Measurements from ENCODE around the gene CCDC91.
"Not testable (repeated sequence)": the region's sequence is repeated elsewhere in the genome, so short reads cannot be mapped to it uniquely, and the experiment has no call there.

Gene CCDC91

GRCh38 chr12:28265435-28266042 is 75.3 kb downstream of the CCDC91 start:
- ATAC-seq, result no peak
- no peak for TF ChIP-seq OSR1 (CRISPR knock-in tag; IDR thresholded peaks at IDR 0.05)

- not testable (repeated sequence) for ATAC-seq
Measured at GRCh38 chr12:28267920-28268607, 77.8 kb downstream of the CCDC91 start.

GRCh38 chr12:28268608-28269229 is 78.5 kb downstream of the CCDC91 start:
- TF ChIP-seq ARNTL (CRISPR knock-in tag; IDR thresholded peaks at IDR 0.05; ENCODE audit: borderline replicate concordance, low read depth), result no peak
- TF ChIP-seq ZC3H10 (CRISPR knock-in tag; IDR thresholded peaks at IDR 0.05), result no peak
- no peak for TF ChIP-seq OSR1 (CRISPR knock-in tag; IDR thresholded peaks at IDR 0.05)
- TF ChIP-seq SNAI2 (CRISPR knock-in tag; IDR thresholded peaks at IDR 0.05), result no peak
- no peak for TF ChIP-seq GLIS3 (CRISPR knock-in tag; IDR thresholded peaks at IDR 0.05)
- no peak for TF ChIP-seq ZFP30 (CRISPR knock-in tag; IDR thresholded peaks at IDR 0.05)
- no peak for TF ChIP-seq CREB5 (CRISPR knock-in tag; IDR thresholded peaks at IDR 0.05; ENCODE audit: low read depth)
- no peak for TF ChIP-seq ZNF70 (CRISPR knock-in tag; IDR thresholded peaks at IDR 0.05)
- TF ChIP-seq PPARA (CRISPR knock-in tag; IDR thresholded peaks at IDR 0.05; ENCODE audit: borderline replicate concordance), result no peak
- TF ChIP-seq TSHZ2 (CRISPR knock-in tag; IDR thresholded peaks at IDR 0.05), result no peak
- TF ChIP-seq PATZ1 (CRISPR knock-in tag; IDR thresholded peaks at IDR 0.05; ENCODE audit: borderline replicate concordance), result no peak
- no peak for TF ChIP-seq ESRRG (CRISPR knock-in tag; IDR thresholded peaks at IDR 0.05)
- ATAC-seq, result no peak

- TF ChIP-seq TOX (CRISPR knock-in tag; IDR thresholded peaks at IDR 0.05; ENCODE audit: borderline replicate concordance) (no peak), TSHZ2 (CRISPR knock-in tag; IDR thresholded peaks at IDR 0.05) (no peak), ZFP3 (CRISPR knock-in tag; IDR thresholded peaks at IDR 0.05) (no peak), ZNF565 (CRISPR knock-in tag; conservative IDR thresholded peaks at IDR 0.05; ENCODE audit: low read depth) (no peak), ZC3H10 (CRISPR knock-in tag; IDR thresholded peaks at IDR 0.05) (no peak), POU6F1 (CRISPR knock-in tag; IDR thresholded peaks at IDR 0.05; ENCODE audit: borderline replicate concordance, low read depth) (no peak), RARB (CRISPR knock-in tag; IDR thresholded peaks at IDR 0.05) (no peak), GLIS3 (CRISPR knock-in tag; IDR thresholded peaks at IDR 0.05) (no peak), PPARA (CRISPR knock-in tag; IDR thresholded peaks at IDR 0.05; ENCODE audit: borderline replicate concordance) (no peak), ESRRG (CRISPR knock-in tag; IDR thresholded peaks at IDR 0.05) (no peak), ZNF8 (CRISPR knock-in tag; IDR thresholded peaks at IDR 0.05) (no peak), BACH2 (CRISPR knock-in tag; IDR thresholded peaks at IDR 0.05; ENCODE audit: borderline replicate concordance) (no peak), CSDC2 (CRISPR knock-in tag; IDR thresholded peaks at IDR 0.05) (no peak)
- no peak for ATAC-seq
Measured at GRCh38 chr12:28269851-28270250, 79.6 kb downstream of the CCDC91 start.

All from SK-N-SH treated with all-trans-retinoic acid at 6 μM for 48 hours (cell line).